GM18873 (cell line): Measurements from ENCODE around the gene AGAP1.

Experiments
- ATAC-seq: cut with Tn5 transposase; IDR thresholded peaks from one replicate; pipeline ENCODE4 v1.9.1; 2021; ENCODE audit warnings: mild to moderate bottlenecking, moderate library complexity, moderate number of reproducible peaks; ENCODE audit not compliant: unreplicated experiment, low FRiP score

AGAP1 gene

GRCh38 chr2:235825946-235826345 is 332.1 kb downstream of the AGAP1 start:
- ATAC-seq = no peak

- ATAC-seq = no peak
These were observed 333.0 kb downstream of the AGAP1 start for GRCh38 chr2:235826826-235827225.

- no peak for ATAC-seq
These were observed 333.7 kb downstream of the AGAP1 start for GRCh38 chr2:235827585-235827992.

GRCh38 chr2:235829726-235830125 is 335.9 kb downstream of the AGAP1 start:
- no peak for ATAC-seq

DNA sequence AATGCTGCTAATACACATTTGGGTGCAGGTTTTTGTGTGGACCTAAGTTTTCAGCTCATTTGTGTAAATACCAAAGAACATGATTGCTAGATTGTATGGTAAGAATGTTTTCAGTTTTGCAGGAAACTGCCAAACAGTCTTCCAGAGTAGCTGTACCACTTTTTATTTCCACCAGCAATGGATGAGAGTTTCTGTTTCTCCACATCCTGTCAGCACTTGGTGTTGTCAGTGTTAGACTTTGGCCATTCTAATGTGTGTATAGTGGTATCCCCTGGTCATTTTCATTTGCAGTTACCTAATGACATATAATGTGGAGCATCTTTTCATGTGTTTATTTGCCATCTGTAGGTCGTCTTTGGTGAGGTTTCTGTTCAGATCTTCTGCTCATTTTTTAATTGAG is 337.9 kb downstream of the AGAP1 start:
- no peak for ATAC-seq

GRCh38 chr2:235832941-235833340 is 339.1 kb downstream of the AGAP1 start:
- ATAC-seq = no peak

- ATAC-seq = no peak
These were observed 340.3 kb downstream of the AGAP1 start for GRCh38 chr2:235833971-235834620.

DNA sequence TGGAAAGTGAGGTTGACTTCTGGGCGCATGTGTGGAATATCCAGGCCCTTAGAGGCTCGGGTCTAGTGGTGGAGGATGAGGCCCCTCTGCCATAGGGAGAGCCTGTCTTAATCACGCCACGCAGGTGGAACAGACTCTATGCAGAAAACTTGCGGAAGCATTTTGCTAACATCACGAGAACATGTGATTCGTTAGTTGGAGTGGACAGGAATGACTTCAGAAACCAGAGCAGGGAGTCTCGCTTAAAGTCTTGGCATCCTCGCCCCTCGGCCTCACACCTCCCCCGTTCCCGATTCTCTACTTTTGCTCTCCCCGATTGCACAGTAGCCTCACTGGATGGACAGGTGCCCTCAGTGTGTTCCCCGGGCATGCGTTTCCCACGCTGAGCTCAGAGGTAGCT is 340.9 kb downstream of the AGAP1 start:
- no peak for ATAC-seq

GRCh38 chr2:235835810-235836209 is 342.0 kb downstream of the AGAP1 start:
- no peak for ATAC-seq

DNA sequence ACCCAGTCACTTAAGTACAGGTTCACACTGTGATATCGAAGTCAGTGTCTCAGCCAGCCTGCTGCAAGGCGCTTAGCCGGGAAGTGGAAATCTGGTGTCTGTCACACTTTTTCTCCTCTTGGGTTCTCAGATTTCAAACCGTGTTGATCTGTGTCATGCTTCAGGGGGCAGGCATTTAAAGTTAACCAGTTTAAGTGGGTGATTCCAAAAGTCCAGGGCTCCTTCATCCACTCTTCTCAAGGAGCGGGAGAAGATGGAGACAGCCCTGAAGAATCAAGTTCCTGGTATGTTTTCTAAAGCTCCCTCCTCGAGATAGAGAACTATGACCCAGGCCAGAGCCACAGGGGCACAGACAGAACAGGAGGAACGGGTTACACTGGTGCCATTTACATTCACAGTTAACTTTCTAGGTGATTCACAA is 342.7 kb downstream of the AGAP1 start:
- no peak for ATAC-seq

DNA sequence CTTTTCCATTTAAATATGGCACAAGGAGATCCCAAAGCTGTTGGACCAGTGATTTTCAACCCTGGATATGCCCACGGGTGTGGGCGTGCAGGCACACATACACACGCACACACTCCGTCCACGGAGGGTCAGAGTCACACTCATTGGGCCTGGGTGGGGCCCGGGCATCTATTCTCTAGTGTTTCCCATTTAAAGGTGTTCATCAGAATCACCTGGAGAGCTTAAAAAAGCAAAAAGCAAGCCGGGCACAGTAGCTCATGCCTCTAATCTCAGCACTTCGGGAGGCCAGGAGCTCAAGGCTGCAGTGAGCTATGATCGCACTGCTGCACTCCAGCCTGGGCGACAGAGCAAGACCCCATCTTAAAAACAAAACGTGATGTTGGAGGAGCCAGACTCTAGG is 345.4 kb downstream of the AGAP1 start:
- no peak for ATAC-seq

DNA sequence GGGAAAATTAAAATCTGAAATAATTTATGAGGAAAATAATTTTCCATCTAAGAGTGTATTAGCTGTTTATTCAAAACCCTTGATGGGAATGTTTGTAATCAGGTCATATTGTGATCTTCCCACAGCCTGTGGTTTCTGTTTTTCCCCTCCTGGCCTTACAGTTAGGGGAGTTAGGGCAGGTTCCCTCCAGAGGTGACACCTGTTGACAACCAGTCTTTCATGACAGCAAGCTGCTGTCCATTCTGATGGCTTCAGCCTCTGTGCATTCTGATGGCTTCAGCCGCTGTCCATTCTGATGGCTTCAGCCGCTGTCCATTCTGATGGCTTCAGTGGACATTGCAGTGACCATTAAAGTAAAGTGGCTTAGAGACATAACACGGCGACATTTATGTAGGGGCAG is 346.1 kb downstream of the AGAP1 start:
- no peak for ATAC-seq

DNA sequence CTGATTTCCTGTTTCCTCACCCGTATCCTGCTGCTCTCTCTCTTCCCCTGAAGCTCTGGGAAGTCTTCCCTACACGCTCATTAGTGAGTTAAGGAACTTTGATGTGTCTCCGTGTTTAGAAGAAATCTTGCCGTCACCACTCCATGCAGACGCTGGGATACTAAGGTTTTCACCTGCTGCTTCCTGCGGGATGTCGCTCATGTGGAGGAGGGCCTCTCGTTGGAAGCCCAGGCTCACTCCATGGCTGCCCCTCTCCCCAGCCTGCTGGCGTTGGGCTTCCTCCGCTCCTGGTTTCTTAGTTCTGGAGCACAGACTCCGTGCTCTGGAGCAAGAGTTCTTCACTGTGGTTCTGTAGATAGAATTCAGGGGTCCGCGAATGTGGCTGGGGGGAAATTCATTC is 348.0 kb downstream of the AGAP1 start:
- no peak for ATAC-seq

GRCh38 chr2:235842941-235843340 is 349.1 kb downstream of the AGAP1 start:
- no peak for ATAC-seq

DNA sequence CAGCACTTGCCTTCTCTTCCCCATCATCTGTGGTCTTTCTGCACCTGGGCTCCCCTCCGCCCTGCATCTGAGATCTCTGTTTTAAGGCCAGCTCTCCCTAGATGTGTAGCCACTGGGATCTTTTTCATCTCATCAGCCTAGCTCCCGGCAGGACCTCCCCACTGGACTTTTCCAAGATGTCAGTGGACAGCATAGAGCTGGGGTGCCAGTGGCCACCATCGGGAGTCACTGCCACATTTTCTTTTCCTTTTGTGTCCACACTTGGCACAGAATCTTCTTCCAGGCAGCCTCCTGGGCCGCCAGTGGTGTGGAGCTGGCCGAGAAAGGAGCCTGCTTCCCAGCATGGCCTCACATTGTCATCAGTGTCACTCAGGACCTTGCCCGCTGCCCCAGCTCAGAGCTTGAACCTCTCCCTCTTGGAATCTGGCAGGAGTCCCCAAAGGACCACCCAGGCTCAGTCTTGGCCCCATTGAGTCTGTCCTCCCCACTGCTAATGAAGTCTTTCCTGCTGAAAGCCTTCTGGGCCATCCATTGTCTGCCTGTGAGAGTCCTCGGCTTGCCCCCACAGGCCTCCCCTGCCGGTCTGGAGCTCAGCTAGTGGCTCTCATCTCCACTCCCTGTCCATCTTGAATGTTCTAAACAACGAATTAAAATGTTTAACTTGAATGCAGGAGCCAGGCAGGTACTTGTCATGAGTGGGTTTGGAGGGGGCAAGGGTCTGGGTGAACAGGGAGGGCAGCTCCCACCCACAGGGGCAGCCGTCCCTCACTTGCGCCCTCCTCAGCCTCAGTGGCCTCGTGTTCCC is 349.9 kb downstream of the AGAP1 start:
- no peak for ATAC-seq

DNA sequence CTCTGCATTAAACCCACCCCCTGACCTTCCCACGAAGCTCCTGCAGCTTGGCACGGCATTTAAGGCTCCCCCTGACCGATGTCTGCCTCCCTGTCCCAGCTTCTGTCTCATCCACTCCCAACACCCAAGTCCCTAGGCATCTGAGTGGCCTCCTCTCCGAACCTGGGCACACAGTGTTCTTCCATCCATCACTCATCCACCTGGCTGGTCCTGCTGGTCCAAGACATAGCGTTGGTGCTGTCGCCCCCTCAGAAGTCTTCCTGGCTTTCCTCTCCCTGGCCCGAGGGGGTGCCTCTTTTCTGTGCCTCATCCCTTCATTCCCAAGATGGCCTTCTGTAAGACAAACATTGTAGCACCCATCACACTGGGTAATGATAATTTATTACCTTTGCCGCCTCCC is 350.7 kb downstream of the AGAP1 start:
- ATAC-seq = no peak

DNA sequence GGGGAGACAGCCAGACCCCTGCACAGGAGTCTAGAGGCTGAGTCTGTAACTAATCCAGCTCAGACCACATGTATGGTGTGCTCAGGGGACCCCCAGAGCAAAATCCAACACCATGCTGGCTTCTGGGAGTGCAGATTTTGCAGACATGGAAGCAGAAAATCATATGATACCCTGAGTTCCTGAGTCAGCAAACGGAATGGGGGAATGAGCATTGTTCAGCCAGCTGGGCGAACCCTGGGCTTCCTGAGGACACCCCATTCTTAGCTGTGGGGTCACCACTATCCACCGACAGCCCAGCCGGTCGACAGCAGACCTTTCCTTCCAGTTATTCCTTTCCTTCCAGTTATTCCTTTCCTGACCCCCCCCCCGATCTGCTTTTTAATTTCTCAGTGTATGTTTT is 351.4 kb downstream of the AGAP1 start:
- no peak for ATAC-seq

GRCh38 chr2:235847576-235847975 is 353.7 kb downstream of the AGAP1 start:
- no peak for ATAC-seq

DNA sequence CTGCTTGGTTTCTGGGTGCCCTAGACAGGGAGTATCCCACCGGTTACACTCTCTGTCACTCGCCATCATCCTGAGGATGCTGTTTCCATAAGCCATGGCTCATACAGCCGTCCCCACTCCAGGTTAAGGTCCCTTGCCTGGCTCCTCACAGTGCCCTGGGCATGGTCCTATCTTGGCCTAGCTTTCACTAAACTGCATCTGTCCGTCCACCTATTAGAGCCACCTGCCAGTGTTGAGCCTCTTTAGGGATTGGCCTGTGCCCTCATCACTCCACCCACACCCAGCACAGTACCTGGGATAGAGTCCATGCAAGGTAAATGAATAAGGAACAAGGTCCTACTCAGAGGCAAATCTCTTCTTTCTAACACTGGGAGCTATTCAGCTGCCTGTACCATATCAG is 354.2 kb downstream of the AGAP1 start:
- no peak for ATAC-seq

GRCh38 chr2:235848946-235849345 is 355.1 kb downstream of the AGAP1 start:
- no peak for ATAC-seq

- ATAC-seq = no peak
These were observed 355.6 kb downstream of the AGAP1 start for GRCh38 chr2:235849489-235849888.

DNA sequence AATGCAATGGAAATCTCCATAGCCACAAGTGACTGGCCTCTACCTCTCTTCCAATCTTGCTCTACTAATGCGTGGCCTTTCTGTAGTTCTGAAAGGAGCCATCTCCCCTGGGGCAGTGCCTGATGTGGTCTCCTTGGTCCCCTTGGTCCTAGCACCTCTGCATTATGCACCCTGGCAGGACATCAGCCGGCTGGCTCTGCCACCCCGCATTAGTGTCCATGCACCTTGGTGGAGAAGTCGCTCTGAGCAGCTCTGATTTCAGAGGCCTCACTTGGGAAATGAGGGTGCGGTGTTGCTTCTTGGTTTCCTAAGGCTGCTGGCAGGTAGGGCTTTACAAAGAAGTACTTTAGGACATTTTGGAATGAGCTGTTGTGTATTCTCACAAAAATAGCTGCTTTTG is 356.4 kb downstream of the AGAP1 start:
- no peak for ATAC-seq
